ENCODE results near the gene BOD1L2.

Gene BOD1L2

GRCh38 chr18:57137847-57138246 is 9.0 kb upstream of the BOD1L2 start:
- no peak for ATAC-seq (ENCODE audit: low read depth)
- Histone ChIP-seq H3K36me3 (ENCODE audit: low read depth) (no peaks in the 10 kb centered on the region), H3K27me3 (ENCODE audit: insufficient read depth, poor library complexity, severe bottlenecking) (no peaks in the 10 kb centered on the region), H3K9me3 (ENCODE audit: severe bottlenecking) (no peaks in the 10 kb centered on the region), H3K4me3 (ENCODE audit: severe bottlenecking) (no peak overlapping the region), H3K4me1 (ENCODE audit: insufficient read depth, poor library complexity, severe bottlenecking) (peaks cover 4% of the 10 kb centered on the region), H3K27ac (ENCODE audit: poor library complexity, severe bottlenecking) (no peak overlapping the region)
- TF ChIP-seq CTCF (IDR thresholded peaks at IDR 0.05; ENCODE audit: poor library complexity, severe bottlenecking): no peak
- no peak for DNase-seq (ENCODE audit: low spot score)

- DNase-seq (ENCODE audit: low spot score) (no peak), ATAC-seq (ENCODE audit: low read depth) (peak; percentile 73; the same call in 2 of the 3 replicates)
- no peak for TF ChIP-seq CTCF (IDR thresholded peaks at IDR 0.05; ENCODE audit: poor library complexity, severe bottlenecking)
- Histone ChIP-seq H3K4me3 (ENCODE audit: severe bottlenecking) (no peak overlapping the region), H3K27ac (ENCODE audit: poor library complexity, severe bottlenecking) (no peak overlapping the region), H3K36me3 (ENCODE audit: low read depth) (no peaks in the 10 kb centered on the region), H3K27me3 (ENCODE audit: insufficient read depth, poor library complexity, severe bottlenecking) (no peaks in the 10 kb centered on the region), H3K9me3 (ENCODE audit: severe bottlenecking) (no peaks in the 10 kb centered on the region), H3K4me1 (ENCODE audit: insufficient read depth, poor library complexity, severe bottlenecking) (peaks cover 4% of the 10 kb centered on the region)
Observed at GRCh38 chr18:57141208-57142129, 5.4 kb upstream of the BOD1L2 start.

GRCh38 chr18:57142324-57142723 is 4.6 kb upstream of the BOD1L2 start:
- H3K4me3 ChIP-seq (ENCODE audit: severe bottlenecking): no peak overlapping the region
- H3K4me1 ChIP-seq (ENCODE audit: insufficient read depth, poor library complexity, severe bottlenecking): peaks cover 4% of the 10 kb centered on the region
- TF ChIP-seq CTCF (IDR thresholded peaks at IDR 0.05; ENCODE audit: poor library complexity, severe bottlenecking): no peak
- no peak for ATAC-seq (ENCODE audit: low read depth)
- no peak overlapping the region for H3K27ac ChIP-seq (ENCODE audit: poor library complexity, severe bottlenecking)
- H3K27me3 ChIP-seq (ENCODE audit: insufficient read depth, poor library complexity, severe bottlenecking): no peaks in the 10 kb centered on the region
- no peak for DNase-seq (ENCODE audit: low spot score)
- H3K9me3 ChIP-seq (ENCODE audit: severe bottlenecking): no peaks in the 10 kb centered on the region
- H3K36me3 ChIP-seq (ENCODE audit: low read depth): no peaks in the 10 kb centered on the region

- no peak for DNase-seq (ENCODE audit: low spot score)
- ATAC-seq (ENCODE audit: low read depth): no peak
- H3K4me1 ChIP-seq (ENCODE audit: insufficient read depth, poor library complexity, severe bottlenecking): peaks cover 4% of the 10 kb centered on the region
- no peak overlapping the region for H3K27ac ChIP-seq (ENCODE audit: poor library complexity, severe bottlenecking)
- TF ChIP-seq CTCF (IDR thresholded peaks at IDR 0.05; ENCODE audit: poor library complexity, severe bottlenecking): no peak
- no peaks in the 10 kb centered on the region for H3K9me3 ChIP-seq (ENCODE audit: severe bottlenecking)
- no peak overlapping the region for H3K4me3 ChIP-seq (ENCODE audit: severe bottlenecking)
- H3K36me3 ChIP-seq (ENCODE audit: low read depth): no peaks in the 10 kb centered on the region
- H3K27me3 ChIP-seq (ENCODE audit: insufficient read depth, poor library complexity, severe bottlenecking): no peaks in the 10 kb centered on the region
Observed at GRCh38 chr18:57143265-57143664, 3.6 kb upstream of the BOD1L2 start.

GRCh38 chr18:57148263-57148662 is 1.4 kb downstream of the BOD1L2 start:
- Histone ChIP-seq H3K27me3 (ENCODE audit: insufficient read depth, poor library complexity, severe bottlenecking) (peaks cover 3% of the 10 kb centered on the region), H3K27ac (ENCODE audit: poor library complexity, severe bottlenecking) (no peak overlapping the region), H3K36me3 (ENCODE audit: low read depth) (no peaks in the 10 kb centered on the region), H3K4me3 (ENCODE audit: severe bottlenecking) (no peak overlapping the region), H3K4me1 (ENCODE audit: insufficient read depth, poor library complexity, severe bottlenecking) (no peaks in the 10 kb centered on the region), H3K9me3 (ENCODE audit: severe bottlenecking) (no peaks in the 10 kb centered on the region)
- DNase-seq (ENCODE audit: low spot score) (no peak), ATAC-seq (ENCODE audit: low read depth) (no peak)
- no peak for TF ChIP-seq CTCF (IDR thresholded peaks at IDR 0.05; ENCODE audit: poor library complexity, severe bottlenecking)
